Loucy (cell line): ENCODE data around the gene ST3GAL2.

Experiments
- EZH2phosphoT487 ChIP-seq: fragments of 200-600 bp; IDR thresholded peaks from 2 replicates; pipeline ENCODE4 v1.6.1; 2018; ENCODE audit warnings: antibody characterized with exemption, mild to moderate bottlenecking, moderate library complexity, borderline replicate concordance
- TF ChIP-seq, protein P1 (sequence below): fragments of 200-600 bp; sonication (generic); conservative IDR thresholded peaks from 2 replicates; pipeline ENCODE4 v1.5.1; 2014; ENCODE audit warnings: mild to moderate bottlenecking, antibody characterized with exemption, low read length

DNA sequence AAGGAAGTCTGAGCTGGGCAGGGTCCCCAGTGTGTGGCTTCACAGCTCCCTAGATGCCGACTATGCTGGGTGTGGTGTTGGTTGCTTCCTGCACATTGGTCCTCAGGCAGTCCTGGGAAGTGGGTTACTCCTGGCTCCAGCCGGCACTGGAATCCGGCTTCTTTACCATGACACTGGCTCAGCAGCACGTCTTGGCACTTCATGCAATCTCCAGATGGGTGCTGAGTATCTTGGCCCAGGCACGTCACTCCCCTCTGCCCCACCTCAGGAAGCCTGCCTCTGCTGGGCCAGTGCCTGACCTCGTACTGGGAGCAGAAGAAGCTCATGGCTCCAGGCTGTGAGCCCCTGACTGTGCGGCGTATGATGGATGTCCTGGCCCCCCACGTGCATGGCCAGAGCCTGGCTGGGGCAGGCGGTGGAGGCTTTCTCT is 40.0 kb upstream of the ST3GAL2 start:
- no peak for TF ChIP-seq EZH2phosphoT487
- TF ChIP-seq, protein P1, sequence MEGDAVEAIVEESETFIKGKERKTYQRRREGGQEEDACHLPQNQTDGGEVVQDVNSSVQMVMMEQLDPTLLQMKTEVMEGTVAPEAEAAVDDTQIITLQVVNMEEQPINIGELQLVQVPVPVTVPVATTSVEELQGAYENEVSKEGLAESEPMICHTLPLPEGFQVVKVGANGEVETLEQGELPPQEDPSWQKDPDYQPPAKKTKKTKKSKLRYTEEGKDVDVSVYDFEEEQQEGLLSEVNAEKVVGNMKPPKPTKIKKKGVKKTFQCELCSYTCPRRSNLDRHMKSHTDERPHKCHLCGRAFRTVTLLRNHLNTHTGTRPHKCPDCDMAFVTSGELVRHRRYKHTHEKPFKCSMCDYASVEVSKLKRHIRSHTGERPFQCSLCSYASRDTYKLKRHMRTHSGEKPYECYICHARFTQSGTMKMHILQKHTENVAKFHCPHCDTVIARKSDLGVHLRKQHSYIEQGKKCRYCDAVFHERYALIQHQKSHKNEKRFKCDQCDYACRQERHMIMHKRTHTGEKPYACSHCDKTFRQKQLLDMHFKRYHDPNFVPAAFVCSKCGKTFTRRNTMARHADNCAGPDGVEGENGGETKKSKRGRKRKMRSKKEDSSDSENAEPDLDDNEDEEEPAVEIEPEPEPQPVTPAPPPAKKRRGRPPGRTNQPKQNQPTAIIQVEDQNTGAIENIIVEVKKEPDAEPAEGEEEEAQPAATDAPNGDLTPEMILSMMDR, result no peak
